Measurements from ENCODE around the gene ZSWIM6.

- TF ChIP-seq ARNT (IDR thresholded peaks at IDR 0.05): no peak
- no peak for TF ChIP-seq FOXA1 (IDR thresholded peaks at IDR 0.05)
- TF ChIP-seq FOXM1 (IDR thresholded peaks at IDR 0.05; ENCODE audit: borderline replicate concordance): no peak
- TF ChIP-seq SUZ12 (IDR thresholded peaks at IDR 0.05): no peak
- TF ChIP-seq HDGF (IDR thresholded peaks at IDR 0.05; ENCODE audit: borderline replicate concordance): no peak
- TF ChIP-seq SP1 (IDR thresholded peaks at IDR 0.05): no peak
- TF ChIP-seq ZNF384 (IDR thresholded peaks at IDR 0.05): no peak
- no peak for TF ChIP-seq NFRKB (IDR thresholded peaks at IDR 0.05)
- TF ChIP-seq BHLHE40 (IDR thresholded peaks at IDR 0.05; ENCODE audit: borderline replicate concordance): no peak
- no peak; the same call in 1 of the 2 replicates for TF ChIP-seq TARDBP (IDR thresholded peaks at IDR 0.05)
- TF ChIP-seq ELF4 (IDR thresholded peaks at IDR 0.05): peak; percentile 69
- TF ChIP-seq PKNOX1 (IDR thresholded peaks at IDR 0.05): no peak
- TF ChIP-seq L3MBTL2 (conservative IDR thresholded peaks at IDR 0.05): no peak; the same call in 1 of the 2 replicates
- TF ChIP-seq FOXK2 (IDR thresholded peaks at IDR 0.05): no peak
These were observed at the start of gene ZSWIM6 for GRCh38 chr5:61331407-61332357.
